SK-N-SH (cell line): ENCODE results near the gene SCAMP2. TPM values are rescaled to one million over a fixed set of nuclear protein-coding genes. Genes with fewer than 3 reads are reported as not detected.

Experiments
- CTCF ChIA-PET: fragments of 300-600, 350-600 bp; formaldehyde crosslinking; extraction: SDS; loops from one replicate; lab custom pipeline; 2021; lab: Yijun Ruan, JAX
- POLR2A ChIA-PET: fragments of 350-600 bp; sonication (Branson Sonifier 250); formaldehyde crosslinking; extraction: SDS; loops from one replicate; lab custom pipeline; 2020; ENCODE audit warnings: antibody characterized with exemption, inconsistent platforms; lab: Yijun Ruan, JAX
- DNase-seq: peaks from one replicate; pipeline ENCODE4 v3.0.0; 2012
- H2AFZ ChIP-seq: fragments of 200-600 bp; sonication (generic); 2 replicates; pipeline ENCODE4 v1.8.1; 2016; ENCODE audit warnings: antibody characterized with exemption, mild to moderate bottlenecking, low read depth
- H3F3A ChIP-seq: fragments of 200-600 bp; sonication (generic); replicated peaks from 2 replicates; pipeline ENCODE3; 2016; ENCODE audit warnings: antibody characterized with exemption, mild to moderate bottlenecking; ENCODE audit not compliant: insufficient read depth
- H3K27ac ChIP-seq, 2 experiments: fragments of 200-500 bp in 1 of 2; fragments of 200-600 bp in 1 of 2; sonication (Bioruptor generic) in 1 of 2; sonication (generic), shearing (Covaris generic) in 1 of 2; 2 replicates each; pipeline versions ENCODE4 v1.5.1 to v1.6.1; 2014 to 2016; ENCODE audit warnings: low read depth in 2 of 2, inconsistent platforms in 1 of 2, low read length in 1 of 2, mild to moderate bottlenecking in 1 of 2, mixed read lengths in 1 of 2
- H3K27me3 ChIP-seq: fragments of 200-600 bp; sonication (generic), shearing (Covaris generic); 2 replicates; pipeline ENCODE4 v1.6.1; 2016; ENCODE audit warnings: mixed run types; ENCODE audit not compliant: insufficient read depth
- H3K36me3 ChIP-seq, 2 experiments: fragments of 200-500 bp in 1 of 2; fragments of 200-600 bp in 1 of 2; sonication (Bioruptor generic) in 1 of 2; sonication (generic) in 1 of 2; replicated peaks in 1 of 2; 2 replicates each; pipeline versions ENCODE3 to v1.5.1; 2014 to 2016; ENCODE audit warnings: low read length in 1 of 2, mild to moderate bottlenecking in 1 of 2; ENCODE audit not compliant: insufficient read depth in 2 of 2, control insufficient read depth in 1 of 2
- H3K4me1 ChIP-seq, 2 experiments: fragments of 200-500 bp in 1 of 2; fragments of 200-600 bp in 1 of 2; sonication (Bioruptor generic) in 1 of 2; sonication (generic), shearing (Covaris generic) in 1 of 2; 2 replicates each; pipeline versions ENCODE4 v1.5.1 to v1.6.1; 2014 to 2016; ENCODE audit warnings: low read depth in 1 of 2, low read length in 1 of 2, mixed run types in 1 of 2; ENCODE audit not compliant: insufficient read depth in 2 of 2, control insufficient read depth in 1 of 2
- H3K4me2 ChIP-seq: fragments of 200-600 bp; sonication (generic), shearing (Covaris generic); 2 replicates; pipeline ENCODE4 v1.6.1; 2017; ENCODE audit warnings: mixed run types
- H3K4me3 ChIP-seq, 2 experiments: fragments of 200-500 bp in 1 of 2; fragments of 200-600 bp in 1 of 2; sonication (Bioruptor generic) in 1 of 2; sonication (generic), shearing (Covaris generic) in 1 of 2; 2 replicates each; pipeline versions ENCODE4 v1.5.1 to v1.8.1; 2014 to 2016; ENCODE audit warnings: low read depth in 2 of 2, inconsistent platforms in 1 of 2, low read length in 1 of 2, mild to moderate bottlenecking in 1 of 2, mixed read lengths in 1 of 2, moderate library complexity in 1 of 2
- H3K79me2 ChIP-seq: fragments of 200-600 bp; sonication (generic); 2 replicates; pipeline ENCODE4 v1.8.1; 2017; ENCODE audit warnings: mild to moderate bottlenecking; ENCODE audit not compliant: insufficient read depth
- H3K9ac ChIP-seq: fragments of 200-600 bp; sonication (generic); 2 replicates; pipeline ENCODE4 v1.6.1; 2017; ENCODE audit warnings: mixed run types
- H3K9me2 ChIP-seq: fragments of 200-600 bp; sonication (generic); 2 replicates; pipeline ENCODE4 v1.6.1; 2017; ENCODE audit warnings: mixed run types
- H3K9me3 ChIP-seq: fragments of 200-600 bp; sonication (generic); 2 replicates; pipeline ENCODE4 v1.6.1; 2017; ENCODE audit warnings: mixed run types, mild to moderate bottlenecking, moderate library complexity
- H4K20me1 ChIP-seq: fragments of 200-600 bp; sonication (generic); 2 replicates; pipeline ENCODE4 v1.6.1; 2017; ENCODE audit warnings: mild to moderate bottlenecking, mixed run types; ENCODE audit not compliant: insufficient read depth
- GABPA ChIP-seq: IDR thresholded peaks from 2 replicates; pipeline ENCODE4 v1.4.0; 2012; ENCODE audit warnings: low read depth, mild to moderate bottlenecking
- NFIC ChIP-seq: IDR thresholded peaks from 2 replicates; pipeline ENCODE4 v1.4.0; 2012; ENCODE audit warnings: borderline replicate concordance
- NRF1 ChIP-seq: IDR thresholded peaks from 2 replicates; pipeline ENCODE4 v1.6.1; 2012; ENCODE audit warnings: low read depth, mild to moderate bottlenecking, low read length
- REST ChIP-seq: IDR thresholded peaks from 2 replicates; pipeline ENCODE4 v1.6.1; 2012; ENCODE audit warnings: mild to moderate bottlenecking, low read depth, low read length, moderate library complexity
- WGBS: methylation state at CpG from one replicate; pipeline ENCODE4 v1.1.6; 2017; ENCODE audit warnings: low lambda C conversion rate; 5-methylcytosine and 5-hydroxymethylcytosine counted together
- polyA plus RNA-seq, 3 experiments: library from polyadenylated mRNA; depleted of rRNA; stranded (reverse); fragments of >200 nt; gene quantifications; 2 replicates each; pipeline ENCODE4 v1.2.3, GENCODE V29; 2012
- TF ChIP-seq, protein P1 (sequence below): fragments of 150-350 bp; IDR thresholded peaks from 2 replicates; pipeline ENCODE4 v1.6.1; 2016; ENCODE audit warnings: mild to moderate bottlenecking, low read depth, low read length
- TF ChIP-seq, protein P2 (sequence below): IDR thresholded peaks from 2 replicates; pipeline ENCODE4 v1.4.0; 2012; ENCODE audit warnings: low read depth

Gene SCAMP2
- polyA plus RNA-seq, 1 of the 3 experiments (the other 2 are of a cell fraction): 88.1 TPM

- TF ChIP-seq, protein P1, sequence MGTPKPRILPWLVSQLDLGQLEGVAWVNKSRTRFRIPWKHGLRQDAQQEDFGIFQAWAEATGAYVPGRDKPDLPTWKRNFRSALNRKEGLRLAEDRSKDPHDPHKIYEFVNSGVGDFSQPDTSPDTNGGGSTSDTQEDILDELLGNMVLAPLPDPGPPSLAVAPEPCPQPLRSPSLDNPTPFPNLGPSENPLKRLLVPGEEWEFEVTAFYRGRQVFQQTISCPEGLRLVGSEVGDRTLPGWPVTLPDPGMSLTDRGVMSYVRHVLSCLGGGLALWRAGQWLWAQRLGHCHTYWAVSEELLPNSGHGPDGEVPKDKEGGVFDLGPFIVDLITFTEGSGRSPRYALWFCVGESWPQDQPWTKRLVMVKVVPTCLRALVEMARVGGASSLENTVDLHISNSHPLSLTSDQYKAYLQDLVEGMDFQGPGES: no peak
Measured at GRCh38 chr15:74826921-74827320, 46.2 kb downstream of the SCAMP2 start (continued).

DNA sequence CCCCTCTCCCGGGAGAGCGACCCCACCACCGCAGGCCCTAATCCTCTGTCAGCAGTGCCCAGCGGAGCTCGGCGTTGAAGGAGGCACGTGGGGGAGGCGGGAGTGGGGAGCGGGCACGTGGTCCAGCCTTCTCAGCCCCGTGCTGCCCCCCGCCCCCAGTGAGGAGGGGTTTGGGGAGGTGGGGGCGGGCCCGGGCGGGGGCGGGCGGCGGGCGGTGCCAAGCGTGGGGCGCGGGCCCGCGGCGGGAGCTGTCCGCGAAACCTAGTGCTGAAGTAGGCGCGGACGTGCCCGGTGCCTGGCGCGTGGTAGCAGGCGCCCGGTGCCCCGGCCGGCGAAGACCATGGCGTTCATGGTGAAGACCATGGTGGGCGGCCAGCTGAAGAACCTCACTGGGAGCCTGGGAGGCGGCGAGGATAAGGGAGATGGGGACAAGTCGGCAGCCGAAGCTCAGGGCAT is 46.8 kb downstream of the SCAMP2 start, which contains the start of gene CPLX3:
CPLX3 (plus strand) TSS at position 264 of the 456 bp plus-strand sequence; CDS start at position 341, 77 bp downstream.
- Histone ChIP-seq H3K27me3 (peaks cover 24% of the 10 kb centered on the region; the same call in 1 of the 2 replicates), H3K9ac (no peak within 1 kb of the TSS), H2AFZ (no peak within 1 kb of the TSS), H3K36me3 (no peaks in the 10 kb centered on the region), H4K20me1 (no peaks in the 10 kb centered on the region), H3K27ac (no peak within 1 kb of the TSS), H3K4me3 (no peak within 1 kb of the TSS), H3K9me2 (no peaks in the 10 kb centered on the region), H3K4me1 (peaks cover 0 to 20% of the 10 kb centered on the region in 2 experiments; a peak in 1 of 4 replicates), H3K9me3 (no peaks in the 10 kb centered on the region), H3K79me2 (no peaks in the 10 kb centered on the region), H3K4me2 (no peak within 1 kb of the TSS), H3F3A (no peaks in the 10 kb centered on the region)
- TF ChIP-seq REST: peak; percentile 93
- no peak for TF ChIP-seq GABPA
- DNase-seq: peak; percentile 62
- POLR2A ChIA-PET: no interaction called here
- 25% methylated on average over 38 of the region's 44 CpGs for WGBS
- CTCF ChIA-PET: interaction anchor here (1.2 to 10.2 kb wide), 8 partner anchors 9 to 191 kb away, joined by 3 to 82 read pairs (median 9); no protein-coding TSS in a partner anchor

DNA sequence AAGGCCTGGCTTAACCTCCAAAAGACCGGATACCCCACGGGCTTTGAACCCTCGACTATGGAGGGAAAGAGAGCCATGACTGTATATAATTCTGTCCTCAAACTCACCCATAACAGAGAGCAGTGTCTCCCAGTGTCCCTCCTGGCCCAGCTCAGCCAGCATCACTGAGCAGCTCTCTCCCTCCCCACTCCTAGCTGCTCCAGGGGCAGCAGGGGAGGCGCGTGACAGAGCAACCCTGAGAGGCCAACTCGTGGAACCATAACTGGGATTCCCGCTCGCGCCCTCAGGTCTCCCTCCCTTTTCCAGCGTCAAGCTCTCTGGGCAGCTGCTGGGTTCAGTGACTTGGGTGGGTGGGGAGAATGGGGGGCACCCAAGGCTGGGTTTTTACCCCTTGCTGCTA is 47.3 kb downstream of the SCAMP2 start:
- 50% methylated on average over 8 of the region's 10 CpGs for WGBS
- DNase-seq: no peak
- H3K27me3 ChIP-seq: peaks cover 24% of the 10 kb centered on the region; the same call in 1 of the 2 replicates
- no peak overlapping the region for H3K9ac ChIP-seq
- ChIA-PET CTCF (interaction anchor here (1.0 to 10.2 kb wide), 8 partner anchors 9 to 191 kb away, joined by 4 to 82 read pairs (median 9); no protein-coding TSS in a partner anchor), POLR2A (no interaction called here)
- no peaks in the 10 kb centered on the region for H4K20me1 ChIP-seq
- no peak overlapping the region for H2AFZ ChIP-seq
- H3K9me3 ChIP-seq: no peaks in the 10 kb centered on the region
- no peaks in the 10 kb centered on the region for H3K9me2 ChIP-seq
- H3K36me3 ChIP-seq: no peaks in the 10 kb centered on the region
- H3F3A ChIP-seq: no peaks in the 10 kb centered on the region
- no peak overlapping the region for H3K27ac ChIP-seq
- no peak overlapping the region for H3K4me3 ChIP-seq
- no peaks in the 10 kb centered on the region for H3K79me2 ChIP-seq
- peaks cover 0 to 20% of the 10 kb centered on the region in 2 experiments; a peak in 1 of 4 replicates for H3K4me1 ChIP-seq
- no peak overlapping the region for H3K4me2 ChIP-seq
- TF ChIP-seq, protein P2, sequence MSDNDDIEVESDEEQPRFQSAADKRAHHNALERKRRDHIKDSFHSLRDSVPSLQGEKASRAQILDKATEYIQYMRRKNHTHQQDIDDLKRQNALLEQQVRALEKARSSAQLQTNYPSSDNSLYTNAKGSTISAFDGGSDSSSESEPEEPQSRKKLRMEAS: no peak
- TF ChIP-seq NRF1: no peak
- no peak for TF ChIP-seq NFIC
